Measurements from ENCODE around the gene SEMA3A.

Gene SEMA3A

GRCh38 chr7:84112771-84113170, 81.8 kb downstream of the SEMA3A start:
- H3K27ac ChIP-seq: no peak overlapping the region
- TF ChIP-seq ZFX (IDR thresholded peaks at IDR 0.05; ENCODE audit: borderline replicate concordance) (no peak), CTCF (IDR thresholded peaks at IDR 0.05) (no peak)

- H3K27ac ChIP-seq: no peak overlapping the region
- TF ChIP-seq ZFX (IDR thresholded peaks at IDR 0.05; ENCODE audit: borderline replicate concordance): no peak
- TF ChIP-seq CTCF (IDR thresholded peaks at IDR 0.05): no peak
These were observed 82.7 kb downstream of the SEMA3A start for GRCh38 chr7:84111842-84112241.

DNA sequence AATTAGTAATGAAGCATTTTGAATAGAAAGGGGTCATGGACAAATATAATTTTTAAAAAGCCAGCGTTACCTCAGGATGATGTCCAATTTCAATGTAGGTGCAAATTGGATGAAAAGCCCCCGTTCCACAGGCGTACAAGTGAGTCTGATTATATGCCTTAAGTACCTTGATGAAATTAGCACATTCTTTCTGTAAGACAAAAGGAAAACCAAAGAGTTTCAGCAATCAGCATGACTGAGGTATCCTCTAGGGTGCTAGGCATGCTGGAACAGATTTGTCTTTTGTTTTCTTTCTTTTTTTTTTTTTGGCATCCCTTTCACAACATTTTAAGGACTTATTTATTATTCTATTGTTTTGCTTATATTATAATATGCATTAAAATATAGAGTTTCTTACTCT, 84.2 kb downstream of the SEMA3A start:
- H3K27ac ChIP-seq: no peak overlapping the region
- no peak for TF ChIP-seq CTCF (IDR thresholded peaks at IDR 0.05)
- TF ChIP-seq ZFX (IDR thresholded peaks at IDR 0.05; ENCODE audit: borderline replicate concordance): no peak

GRCh38 chr7:84108787-84109186, 85.8 kb downstream of the SEMA3A start:
- TF ChIP-seq ZFX (IDR thresholded peaks at IDR 0.05; ENCODE audit: borderline replicate concordance): no peak
- TF ChIP-seq CTCF (IDR thresholded peaks at IDR 0.05): no peak
- no peak overlapping the region for H3K27ac ChIP-seq

GRCh38 chr7:84108119-84108518, 86.5 kb downstream of the SEMA3A start:
- H3K27ac ChIP-seq: no peak overlapping the region

GRCh38 chr7:84107259-84107658, 87.3 kb downstream of the SEMA3A start:
- no peak overlapping the region for H3K27ac ChIP-seq
- TF ChIP-seq ZFX (IDR thresholded peaks at IDR 0.05; ENCODE audit: borderline replicate concordance): no peak
- TF ChIP-seq CTCF (IDR thresholded peaks at IDR 0.05): no peak

More at GRCh38 chr7:84108119-84108518, 86.5 kb downstream of the SEMA3A start:
- TF ChIP-seq CTCF (IDR thresholded peaks at IDR 0.05) (no peak), ZFX (IDR thresholded peaks at IDR 0.05; ENCODE audit: borderline replicate concordance) (no peak)

DNA sequence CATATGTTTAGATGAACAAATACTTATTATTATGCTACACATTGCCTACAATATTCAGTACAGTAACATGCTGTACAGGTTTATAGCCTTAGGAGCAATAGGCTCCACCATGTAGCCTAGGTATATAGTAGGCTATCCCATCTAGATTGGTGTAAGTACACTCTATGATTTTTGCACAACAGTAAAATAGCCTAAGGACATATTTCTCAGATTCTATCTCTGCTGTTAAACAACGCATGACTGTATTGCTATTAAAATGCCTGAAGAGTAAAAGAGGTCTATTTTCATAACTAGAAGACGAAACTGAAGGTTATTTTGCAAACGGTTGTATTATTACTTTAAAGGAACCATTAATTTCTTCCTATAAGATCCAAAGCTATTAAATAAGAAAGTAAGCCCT, 88.3 kb downstream of the SEMA3A start:
- no peak overlapping the region for H3K27ac ChIP-seq
- TF ChIP-seq ZFX (IDR thresholded peaks at IDR 0.05; ENCODE audit: borderline replicate concordance): no peak

DNA sequence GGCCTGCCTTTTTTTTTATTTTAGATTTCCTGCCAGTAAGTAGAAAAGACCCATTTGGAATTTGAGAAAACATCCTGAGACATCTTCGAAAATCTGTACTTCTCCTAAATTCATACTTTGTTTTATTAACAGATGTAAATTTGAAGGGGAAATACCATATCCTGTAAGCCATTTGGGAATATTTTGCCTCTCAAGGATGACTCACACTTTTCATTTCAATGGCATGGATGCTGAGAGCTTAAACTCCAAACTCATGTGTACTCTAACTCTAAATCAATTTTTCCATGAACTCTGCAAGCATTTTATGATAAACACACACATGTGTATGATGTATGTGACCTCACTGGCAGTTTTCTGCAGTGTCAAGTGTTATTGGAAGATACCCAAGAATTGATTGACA, 89.0 kb downstream of the SEMA3A start:
- TF ChIP-seq ZFX (IDR thresholded peaks at IDR 0.05; ENCODE audit: borderline replicate concordance): no peak
- TF ChIP-seq CTCF (IDR thresholded peaks at IDR 0.05): no peak
- H3K27ac ChIP-seq: no peak overlapping the region

Data from 22Rv1 (cell line).